CD4-positive, alpha-beta T cell treated with Interferon gamma for 1 hour (primary cell): ENCODE data around the gene IGSF23.
"Not testable (repeated sequence)": the region's sequence is repeated elsewhere in the genome, so short reads cannot be mapped to it uniquely, and the experiment has no call there.

Experiments used
- DNase-seq: peaks from one replicate; pipeline ENCODE4 v3.0.0-alpha.2; 2020

The IGSF23 gene

DNA sequence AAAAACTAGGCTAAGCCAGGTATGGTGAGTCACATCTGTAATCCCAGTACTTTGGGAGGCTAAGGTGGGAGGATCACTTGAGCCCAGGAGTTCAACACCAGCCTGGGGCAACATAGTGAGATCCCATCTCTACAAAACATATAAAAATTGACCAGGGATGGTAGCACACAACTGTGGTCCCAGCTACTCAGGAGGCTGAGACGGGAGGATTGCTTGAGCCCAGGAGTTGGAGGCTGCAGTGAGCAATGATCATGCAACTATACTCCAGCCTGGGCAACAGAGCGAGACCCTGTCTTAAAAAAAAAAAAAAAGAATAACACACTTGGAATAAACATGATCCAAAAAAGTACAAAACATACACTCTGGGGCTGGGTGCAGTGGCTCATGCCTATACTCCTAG is 56.7 kb downstream of the IGSF23 start:
- DNase-seq = not testable (repeated sequence)

DNA sequence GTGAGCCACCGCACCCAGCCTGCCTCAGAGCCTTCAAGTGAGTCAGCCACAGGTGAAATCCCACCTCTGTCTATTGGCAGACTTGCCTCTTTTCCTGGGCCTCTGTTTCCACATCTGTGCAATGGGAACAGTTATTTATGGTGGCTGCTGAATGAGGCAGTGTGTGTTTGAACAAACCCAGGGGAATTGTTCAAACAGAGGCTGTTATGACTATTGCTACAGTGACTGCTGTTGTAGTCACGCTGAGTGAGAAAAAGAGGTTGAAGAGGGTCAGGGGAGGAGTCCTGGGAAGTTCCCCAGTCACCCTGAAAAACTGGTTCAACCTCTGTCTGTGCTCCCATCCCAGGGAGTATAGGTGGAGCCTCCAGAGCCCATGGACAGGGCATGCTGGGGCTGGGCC is 58.0 kb downstream of the IGSF23 start, which contains the start of gene CEACAM19:
TSS of gene CEACAM19 (plus strand) at position 83 of the 400 bp plus-strand sequence. CDS start 450 bp downstream, outside the sequence.
- no peak for DNase-seq

- DNase-seq = no peak
Measured at GRCh38 chr19:44672226-44672625, 58.9 kb downstream of the IGSF23 start.

DNA sequence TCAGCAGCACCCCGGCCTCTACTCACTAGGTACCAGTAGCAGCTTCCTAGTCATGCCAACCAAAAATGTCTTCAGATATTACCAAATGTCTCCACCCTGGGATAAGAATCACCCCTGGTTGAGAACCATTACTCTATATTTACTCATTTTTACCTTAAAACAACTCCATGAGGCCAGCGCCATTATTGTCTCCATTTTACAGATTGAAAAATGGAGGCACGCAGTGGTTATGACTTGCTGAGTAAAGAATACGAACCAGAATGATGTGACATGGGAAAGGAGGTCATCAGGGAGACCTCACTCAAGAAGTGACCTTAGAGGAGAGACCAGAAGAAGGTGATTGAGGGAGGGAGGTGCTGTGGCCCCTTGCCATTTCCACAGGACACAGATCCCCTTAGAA is 60.1 kb downstream of the IGSF23 start:
- no peak for DNase-seq

DNA sequence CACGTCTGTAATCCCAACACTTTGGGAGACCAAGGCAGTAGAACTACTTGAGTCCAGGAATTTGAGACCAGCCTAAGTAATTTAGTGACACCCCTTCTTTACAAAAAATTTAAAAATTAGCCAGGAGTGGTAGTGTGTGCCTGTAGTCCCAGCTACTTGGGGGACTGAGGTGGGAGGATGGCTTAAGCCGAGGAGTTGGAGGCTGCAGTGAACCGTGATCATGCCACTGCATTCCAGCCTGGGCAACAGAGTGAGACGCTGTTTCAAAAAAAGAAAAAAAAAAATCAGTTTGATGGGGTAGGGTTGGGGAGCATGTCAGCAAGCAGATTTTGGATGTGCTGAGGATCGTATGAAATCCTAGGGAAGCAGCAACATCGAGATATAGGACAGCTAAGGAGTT is 62.2 kb downstream of the IGSF23 start:
- no peak for DNase-seq

DNA sequence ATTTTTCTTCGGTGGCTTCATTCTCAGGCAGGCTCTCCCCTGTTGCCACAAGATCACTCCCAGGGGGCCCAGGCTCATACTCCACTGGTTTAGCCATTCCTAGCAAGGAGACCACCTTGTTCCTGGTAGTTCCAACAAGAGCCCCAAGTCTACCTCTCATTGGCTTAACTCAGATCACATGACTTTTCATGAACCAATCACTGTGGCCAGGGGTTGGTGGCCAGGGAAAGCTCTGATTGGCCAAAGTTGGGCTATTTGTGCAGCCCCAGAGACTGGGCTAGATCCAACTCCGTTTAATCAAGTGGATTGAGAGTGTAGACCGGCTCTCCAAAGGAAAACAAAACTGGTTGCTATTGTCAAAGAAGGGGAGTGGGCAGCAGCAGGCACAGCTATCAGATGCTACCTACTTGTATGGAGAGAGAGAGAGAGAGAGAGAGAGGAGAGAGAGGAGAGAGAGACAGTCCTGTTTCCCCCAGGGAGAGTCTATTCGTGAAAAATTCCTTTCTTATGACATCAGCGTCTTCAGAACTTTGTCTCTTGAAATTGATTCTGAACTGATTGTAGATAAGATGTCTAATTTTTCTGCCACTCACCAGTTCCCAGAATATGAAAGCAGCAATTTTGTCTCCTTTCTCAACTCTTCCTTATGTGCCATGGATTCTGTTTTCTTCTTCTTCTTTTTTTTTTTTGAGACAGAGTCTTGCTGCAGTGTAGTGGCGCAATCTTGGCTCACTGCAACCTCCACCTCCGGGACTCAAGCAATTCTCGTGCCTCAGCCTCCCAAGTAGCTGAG is 63.9 kb downstream of the IGSF23 start:
- no peak for DNase-seq

DNA sequence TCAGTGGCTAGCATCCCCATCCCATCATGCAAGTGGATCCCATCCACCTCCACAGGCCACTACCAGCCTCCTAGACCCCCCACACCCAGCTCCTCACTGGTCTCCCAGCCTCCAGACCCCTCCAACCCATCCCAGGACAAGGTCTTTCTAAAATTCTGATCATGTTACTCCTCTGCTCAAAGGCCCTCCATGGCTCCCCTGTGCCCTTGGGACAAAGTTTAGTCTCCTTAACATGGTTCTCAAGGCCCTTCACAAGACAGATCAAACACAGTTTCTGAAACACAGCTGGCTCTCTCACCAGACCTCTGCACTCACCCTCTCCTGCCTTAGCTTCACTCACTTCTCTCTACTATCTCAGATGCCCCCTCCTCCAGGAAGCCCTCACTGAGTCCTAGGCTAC is 67.2 kb downstream of the IGSF23 start:
- no peak for DNase-seq

GRCh38 chr19:44681992-44682790 is 68.8 kb downstream of the IGSF23 start:
- DNase-seq = no peak

GRCh38 chr19:44682807-44683206 is 69.4 kb downstream of the IGSF23 start:
- DNase-seq = no peak

DNA sequence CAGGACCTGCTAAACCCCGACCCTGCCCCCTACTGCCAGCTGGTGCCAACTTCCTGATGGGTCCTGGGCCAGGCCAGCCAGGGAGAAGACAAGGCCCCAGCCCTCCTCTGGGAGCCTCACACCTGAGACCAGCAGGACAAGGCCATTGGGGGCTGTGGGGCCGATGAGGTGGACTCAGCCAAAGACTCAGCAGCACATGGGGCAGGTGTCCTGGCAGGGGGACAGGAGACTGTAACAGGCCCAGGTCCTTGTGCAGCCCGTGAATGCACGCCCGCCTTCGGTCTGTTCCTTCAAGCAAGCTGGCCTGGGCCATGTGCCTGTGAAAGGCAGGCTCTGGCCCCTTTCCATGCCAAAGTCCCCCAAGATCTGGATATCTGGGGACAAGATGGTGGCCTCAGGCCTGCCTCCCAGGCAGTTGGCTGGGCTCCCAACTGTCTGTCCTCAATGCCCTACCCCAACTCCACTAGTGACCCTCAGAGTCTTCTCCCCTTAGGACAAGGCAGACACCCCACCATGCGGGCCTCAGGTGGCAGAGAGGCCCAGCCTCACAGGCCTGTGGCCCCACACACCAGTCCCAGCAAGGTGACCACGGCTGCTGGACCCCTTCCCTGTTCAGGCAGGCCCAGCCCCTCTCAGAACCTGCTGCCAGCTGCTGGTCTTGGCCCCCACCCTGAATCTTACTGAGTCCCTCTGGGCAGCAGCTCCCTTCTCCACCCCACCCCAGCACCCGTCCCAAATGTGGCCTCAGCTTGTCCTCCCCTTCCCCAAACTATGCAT is 70.3 kb downstream of the IGSF23 start:
- DNase-seq = no peak

DNA sequence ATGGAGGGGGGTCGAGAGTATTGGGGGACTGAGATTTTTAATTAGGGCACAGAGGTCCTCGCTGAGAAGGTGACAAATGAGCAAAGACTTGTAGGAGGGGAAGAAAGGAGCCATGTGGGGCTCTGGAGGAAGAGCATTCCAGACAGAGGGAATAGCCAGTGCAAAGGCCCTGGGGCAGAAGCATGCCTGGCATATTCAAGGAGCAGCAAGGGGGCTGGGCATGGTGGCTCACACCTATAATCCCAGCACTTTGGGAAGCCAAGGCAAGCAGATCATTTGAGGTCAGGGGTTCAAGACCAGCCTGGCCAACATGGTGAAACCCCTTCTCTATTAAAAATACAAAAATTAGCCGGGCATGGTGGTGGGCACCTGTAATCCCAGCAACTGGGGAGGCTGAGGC is 71.0 kb downstream of the IGSF23 start:
- DNase-seq = not testable (repeated sequence)

GRCh38 chr19:44684892-44685863 is 71.8 kb downstream of the IGSF23 start:
- DNase-seq = peak; percentile 15

- no peak for DNase-seq
Measured at GRCh38 chr19:44685877-44686276, 72.5 kb downstream of the IGSF23 start.
